Osteocyte (in vitro differentiated cells): ENCODE data around the gene ITPRIP. TPM values are rescaled to one million over a fixed set of nuclear protein-coding genes. Genes with fewer than 3 reads are reported as not detected.

ENCODE experiments used
- DNase-seq: peaks from one replicate; pipeline ENCODE4 v3.0.0; 2021; ENCODE audit warnings: mixed read lengths; ENCODE audit not compliant: unreplicated experiment; ENCODE audit errors: extremely low spot score
- H3K27ac Mint-ChIP-seq: one replicate; pipeline ENCODE4 v1.8.0; 2021; ENCODE audit warnings: mild to moderate bottlenecking, mixed read lengths; ENCODE audit not compliant: unreplicated experiment
- H3K27me3 Mint-ChIP-seq: one replicate; pipeline ENCODE4 v1.8.0; 2021; ENCODE audit warnings: mixed read lengths; ENCODE audit not compliant: unreplicated experiment
- H3K36me3 Mint-ChIP-seq: one replicate; pipeline ENCODE4 v1.8.0; 2021; ENCODE audit warnings: mixed read lengths; ENCODE audit not compliant: unreplicated experiment
- H3K4me1 Mint-ChIP-seq: one replicate; pipeline ENCODE4 v1.8.0; 2021; ENCODE audit warnings: mixed read lengths; ENCODE audit not compliant: unreplicated experiment
- H3K4me3 Mint-ChIP-seq: one replicate; pipeline ENCODE4 v1.8.0; 2021; ENCODE audit warnings: mild to moderate bottlenecking, moderate library complexity, mixed read lengths; ENCODE audit not compliant: unreplicated experiment
- H3K9me3 Mint-ChIP-seq: one replicate; pipeline ENCODE4 v1.8.0; 2021; ENCODE audit warnings: mixed read lengths; ENCODE audit not compliant: unreplicated experiment
- long read RNA-seq: library from polyadenylated mRNA; unstranded; transcript quantifications from one replicate; pipeline ENCODE4 v2.0.0, GENCODE V29; 2021
- total RNA-seq: library from RNA; stranded (reverse); gene quantifications from 2 replicates; pipeline ENCODE4 v1.2.1, GENCODE V29; 2021
- TF ChIP-seq, protein P1 (sequence below): fragments of 200-600 bp; sonication (generic); IDR thresholded peaks from 2 replicates; pipeline ENCODE4 v1.5.0; 2021; ENCODE audit warnings: antibody characterized with exemption, mild to moderate bottlenecking, moderate library complexity

ITPRIP gene
- 15.5 and 17.5 TPM in 2 replicates for total RNA-seq
- long read RNA-seq, full-length matches to known transcripts: 19 of 24 reads
- long read RNA-seq, partial matches to known transcripts: 0 of 24 reads
- long read RNA-seq, other reads (novel, unspliced or antisense): 5 of 24 reads

DNA sequence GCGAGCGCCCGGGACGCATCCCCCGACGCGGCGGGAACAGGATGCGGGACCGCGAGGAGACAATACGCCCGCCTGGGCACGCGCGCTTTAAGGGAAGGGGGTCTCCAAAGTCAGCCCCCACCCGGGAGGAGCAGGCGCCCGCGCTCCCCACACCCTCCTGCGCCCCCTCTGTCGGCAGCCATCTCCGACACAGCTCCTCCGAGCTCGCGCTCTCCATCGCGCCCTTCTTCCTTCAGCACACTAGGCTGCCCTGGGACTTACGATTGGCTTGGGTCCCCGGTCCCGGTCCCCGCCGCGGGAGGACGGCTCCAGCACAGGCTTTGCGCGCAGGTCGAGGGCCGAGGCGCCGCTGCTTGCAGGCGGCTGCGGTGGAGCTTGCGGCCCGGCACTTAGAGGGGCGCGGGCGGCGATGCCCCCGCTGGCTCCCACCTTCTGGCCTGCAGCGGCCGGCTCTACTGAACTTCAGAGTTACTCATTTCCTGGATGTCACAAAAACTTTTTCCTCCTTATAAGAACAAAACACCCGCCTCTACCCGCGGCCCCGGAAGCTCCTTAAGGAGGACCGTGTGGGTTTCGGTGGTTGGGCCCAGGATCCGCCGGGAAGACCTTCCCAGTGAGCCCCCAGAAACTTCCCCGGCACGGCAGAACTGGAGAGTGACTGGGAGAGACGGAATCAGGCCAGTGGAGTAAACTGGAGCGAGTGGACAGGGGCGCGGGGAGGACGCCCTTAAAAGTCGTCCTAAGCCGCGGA lies at the start of gene ITPRIP:
ITPRIP (minus strand) TSS at position 481 of the 751 bp plus-strand sequence. CDS start 22,414 bp downstream, outside the sequence.
- H3K4me3 Mint-ChIP-seq: peak within 1 kb of the TSS; percentile 97
- no peaks in the 10 kb centered on the region for H3K9me3 Mint-ChIP-seq
- peak; percentile 86 for DNase-seq
- TF ChIP-seq, protein P1, sequence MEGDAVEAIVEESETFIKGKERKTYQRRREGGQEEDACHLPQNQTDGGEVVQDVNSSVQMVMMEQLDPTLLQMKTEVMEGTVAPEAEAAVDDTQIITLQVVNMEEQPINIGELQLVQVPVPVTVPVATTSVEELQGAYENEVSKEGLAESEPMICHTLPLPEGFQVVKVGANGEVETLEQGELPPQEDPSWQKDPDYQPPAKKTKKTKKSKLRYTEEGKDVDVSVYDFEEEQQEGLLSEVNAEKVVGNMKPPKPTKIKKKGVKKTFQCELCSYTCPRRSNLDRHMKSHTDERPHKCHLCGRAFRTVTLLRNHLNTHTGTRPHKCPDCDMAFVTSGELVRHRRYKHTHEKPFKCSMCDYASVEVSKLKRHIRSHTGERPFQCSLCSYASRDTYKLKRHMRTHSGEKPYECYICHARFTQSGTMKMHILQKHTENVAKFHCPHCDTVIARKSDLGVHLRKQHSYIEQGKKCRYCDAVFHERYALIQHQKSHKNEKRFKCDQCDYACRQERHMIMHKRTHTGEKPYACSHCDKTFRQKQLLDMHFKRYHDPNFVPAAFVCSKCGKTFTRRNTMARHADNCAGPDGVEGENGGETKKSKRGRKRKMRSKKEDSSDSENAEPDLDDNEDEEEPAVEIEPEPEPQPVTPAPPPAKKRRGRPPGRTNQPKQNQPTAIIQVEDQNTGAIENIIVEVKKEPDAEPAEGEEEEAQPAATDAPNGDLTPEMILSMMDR: peak; percentile 45
- no peaks in the 10 kb centered on the region for H3K27me3 Mint-ChIP-seq
- H3K27ac Mint-ChIP-seq: peak within 1 kb of the TSS; percentile 100
- H3K36me3 Mint-ChIP-seq: no peaks in the 10 kb centered on the region
- H3K4me1 Mint-ChIP-seq: peaks cover 49% of the 10 kb centered on the region

- TF ChIP-seq, protein P1: no peak
- no peaks in the 10 kb centered on the region for H3K4me1 Mint-ChIP-seq
These were observed 49.0 kb upstream of the ITPRIP start for GRCh38 chr10:104387130-104387888.

GRCh38 chr10:104380336-104380735 lies 42.1 kb upstream of the ITPRIP start:
- H3K27ac Mint-ChIP-seq: no peak overlapping the region
- no peaks in the 10 kb centered on the region for H3K4me1 Mint-ChIP-seq
- DNase-seq: no peak
- H3K36me3 Mint-ChIP-seq: no peaks in the 10 kb centered on the region
- peaks cover 32% of the 10 kb centered on the region for H3K27me3 Mint-ChIP-seq
- no peak overlapping the region for H3K4me3 Mint-ChIP-seq
- no peaks in the 10 kb centered on the region for H3K9me3 Mint-ChIP-seq
- TF ChIP-seq, protein P1: no peak

More at GRCh38 chr10:104387130-104387888, 49.0 kb upstream of the ITPRIP start:
- no peak for DNase-seq
- Mint-ChIP-seq H3K36me3 (no peaks in the 10 kb centered on the region), H3K4me3 (no peak overlapping the region), H3K27ac (no peak overlapping the region), H3K9me3 (no peaks in the 10 kb centered on the region), H3K27me3 (peaks cover 43% of the 10 kb centered on the region)

DNA sequence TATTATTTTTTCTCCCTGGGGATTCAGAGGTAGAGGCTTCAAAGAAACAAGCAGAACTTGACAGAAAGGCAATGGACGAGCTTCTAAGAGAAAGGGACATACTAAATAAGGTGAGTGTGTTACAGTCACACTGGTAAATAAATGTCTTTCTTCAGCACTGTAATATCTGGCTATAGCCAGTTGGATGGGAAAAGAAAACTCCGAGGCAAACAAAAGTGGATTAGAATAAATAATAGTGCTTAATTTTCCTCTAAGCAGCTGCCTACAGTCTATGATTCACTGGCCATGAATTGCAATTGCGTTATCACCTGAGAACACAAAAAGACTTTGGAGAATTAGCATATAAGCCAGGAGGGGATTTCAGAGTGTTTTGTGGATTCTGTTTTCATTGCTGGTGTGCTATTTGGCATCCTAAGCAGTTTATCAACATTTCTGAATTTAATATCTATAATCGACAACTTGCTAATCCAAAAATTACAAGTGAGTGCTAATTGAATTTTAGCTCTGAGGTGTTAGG lies 38.6 kb upstream of the ITPRIP start:
- H3K27ac Mint-ChIP-seq: no peak overlapping the region
- TF ChIP-seq, protein P1: no peak
- peaks cover 30% of the 10 kb centered on the region for H3K27me3 Mint-ChIP-seq
- no peak for DNase-seq
- H3K9me3 Mint-ChIP-seq: no peaks in the 10 kb centered on the region
- no peaks in the 10 kb centered on the region for H3K36me3 Mint-ChIP-seq
- H3K4me3 Mint-ChIP-seq: no peak overlapping the region
- no peaks in the 10 kb centered on the region for H3K4me1 Mint-ChIP-seq
